SK-N-SH (cell line): ENCODE data around the gene LRP11. TPM values are rescaled to one million over a fixed set of nuclear protein-coding genes. Genes with fewer than 3 reads are reported as not detected.

Experiments
- CTCF ChIA-PET: fragments of 300-600, 350-600 bp; formaldehyde crosslinking; extraction: SDS; loops from one replicate; lab custom pipeline; 2021; lab: Yijun Ruan, JAX
- POLR2A ChIA-PET: fragments of 350-600 bp; sonication (Branson Sonifier 250); formaldehyde crosslinking; extraction: SDS; loops from one replicate; lab custom pipeline; 2020; ENCODE audit warnings: antibody characterized with exemption, inconsistent platforms; lab: Yijun Ruan, JAX
- DNase-seq: peaks from one replicate; pipeline ENCODE4 v3.0.0; 2012
- H2AFZ ChIP-seq: fragments of 200-600 bp; sonication (generic); 2 replicates; pipeline ENCODE4 v1.8.1; 2016; ENCODE audit warnings: antibody characterized with exemption, mild to moderate bottlenecking, low read depth
- H3F3A ChIP-seq: fragments of 200-600 bp; sonication (generic); replicated peaks from 2 replicates; pipeline ENCODE3; 2016; ENCODE audit warnings: antibody characterized with exemption, mild to moderate bottlenecking; ENCODE audit not compliant: insufficient read depth
- H3K27ac ChIP-seq, 2 experiments: fragments of 200-500 bp in 1 of 2; fragments of 200-600 bp in 1 of 2; sonication (Bioruptor generic) in 1 of 2; sonication (generic), shearing (Covaris generic) in 1 of 2; 2 replicates each; pipeline versions ENCODE4 v1.5.1 to v1.6.1; 2014 to 2016; ENCODE audit warnings: low read depth in 2 of 2, inconsistent platforms in 1 of 2, low read length in 1 of 2, mild to moderate bottlenecking in 1 of 2, mixed read lengths in 1 of 2
- H3K27me3 ChIP-seq: fragments of 200-600 bp; sonication (generic), shearing (Covaris generic); 2 replicates; pipeline ENCODE4 v1.6.1; 2016; ENCODE audit warnings: mixed run types; ENCODE audit not compliant: insufficient read depth
- H3K36me3 ChIP-seq, 2 experiments: fragments of 200-500 bp in 1 of 2; fragments of 200-600 bp in 1 of 2; sonication (Bioruptor generic) in 1 of 2; sonication (generic) in 1 of 2; replicated peaks in 1 of 2; 2 replicates each; pipeline versions ENCODE3 to v1.5.1; 2014 to 2016; ENCODE audit warnings: low read length in 1 of 2, mild to moderate bottlenecking in 1 of 2; ENCODE audit not compliant: insufficient read depth in 2 of 2, control insufficient read depth in 1 of 2
- H3K4me1 ChIP-seq, 2 experiments: fragments of 200-500 bp in 1 of 2; fragments of 200-600 bp in 1 of 2; sonication (Bioruptor generic) in 1 of 2; sonication (generic), shearing (Covaris generic) in 1 of 2; 2 replicates each; pipeline versions ENCODE4 v1.5.1 to v1.6.1; 2014 to 2016; ENCODE audit warnings: low read depth in 1 of 2, low read length in 1 of 2, mixed run types in 1 of 2; ENCODE audit not compliant: insufficient read depth in 2 of 2, control insufficient read depth in 1 of 2
- H3K4me2 ChIP-seq: fragments of 200-600 bp; sonication (generic), shearing (Covaris generic); 2 replicates; pipeline ENCODE4 v1.6.1; 2017; ENCODE audit warnings: mixed run types
- H3K4me3 ChIP-seq, 2 experiments: fragments of 200-500 bp in 1 of 2; fragments of 200-600 bp in 1 of 2; sonication (Bioruptor generic) in 1 of 2; sonication (generic), shearing (Covaris generic) in 1 of 2; 2 replicates each; pipeline versions ENCODE4 v1.5.1 to v1.8.1; 2014 to 2016; ENCODE audit warnings: low read depth in 2 of 2, inconsistent platforms in 1 of 2, low read length in 1 of 2, mild to moderate bottlenecking in 1 of 2, mixed read lengths in 1 of 2, moderate library complexity in 1 of 2
- H3K79me2 ChIP-seq: fragments of 200-600 bp; sonication (generic); 2 replicates; pipeline ENCODE4 v1.8.1; 2017; ENCODE audit warnings: mild to moderate bottlenecking; ENCODE audit not compliant: insufficient read depth
- H3K9ac ChIP-seq: fragments of 200-600 bp; sonication (generic); 2 replicates; pipeline ENCODE4 v1.6.1; 2017; ENCODE audit warnings: mixed run types
- H3K9me2 ChIP-seq: fragments of 200-600 bp; sonication (generic); 2 replicates; pipeline ENCODE4 v1.6.1; 2017; ENCODE audit warnings: mixed run types
- H3K9me3 ChIP-seq: fragments of 200-600 bp; sonication (generic); 2 replicates; pipeline ENCODE4 v1.6.1; 2017; ENCODE audit warnings: mixed run types, mild to moderate bottlenecking, moderate library complexity
- H4K20me1 ChIP-seq: fragments of 200-600 bp; sonication (generic); 2 replicates; pipeline ENCODE4 v1.6.1; 2017; ENCODE audit warnings: mild to moderate bottlenecking, mixed run types; ENCODE audit not compliant: insufficient read depth
- CHD2 ChIP-seq: fragments of 150-350 bp; IDR thresholded peaks from 2 replicates; pipeline ENCODE4 v1.6.1; 2018; ENCODE audit warnings: low read length; ENCODE audit not compliant: partially characterized antibody
- FOSL2 ChIP-seq: IDR thresholded peaks from 2 replicates; pipeline ENCODE4 v1.4.0; 2012; ENCODE audit warnings: low read depth, mild to moderate bottlenecking, moderate library complexity, borderline replicate concordance
- MEF2A ChIP-seq: IDR thresholded peaks from 2 replicates; pipeline ENCODE4 v1.4.0; 2012; ENCODE audit warnings: low read depth, borderline replicate concordance
- MXI1 ChIP-seq: IDR thresholded peaks from 2 replicates; pipeline ENCODE4 v1.6.1; 2012; ENCODE audit warnings: mild to moderate bottlenecking, low read depth, low read length, improper control_type of control experiment
- POLR2AphosphoS5 ChIP-seq: IDR thresholded peaks from 2 replicates; pipeline ENCODE4 v1.6.1; 2012; ENCODE audit warnings: low read depth, low read length
- SIN3A ChIP-seq: IDR thresholded peaks from 2 replicates; pipeline ENCODE4 v1.6.1; 2012; ENCODE audit warnings: low read depth, mild to moderate bottlenecking, low read length, moderate library complexity, borderline replicate concordance
- SMC3 ChIP-seq: IDR thresholded peaks from 2 replicates; pipeline ENCODE4 v1.6.1; 2012; ENCODE audit warnings: low read depth, low read length, improper control_type of control experiment
- WGBS: methylation state at CpG from one replicate; pipeline ENCODE4 v1.1.6; 2017; ENCODE audit warnings: low lambda C conversion rate; 5-methylcytosine and 5-hydroxymethylcytosine counted together
- polyA plus RNA-seq, 3 experiments: library from polyadenylated mRNA; depleted of rRNA; stranded (reverse); fragments of >200 nt; gene quantifications; 2 replicates each; pipeline ENCODE4 v1.2.3, GENCODE V29; 2012
- TF ChIP-seq, protein P1 (sequence below): IDR thresholded peaks from 2 replicates; pipeline ENCODE4 v1.6.1; 2012; ENCODE audit warnings: mild to moderate bottlenecking, low read depth, low read length, moderate library complexity
- TF ChIP-seq, protein P2 (sequence below): IDR thresholded peaks from 2 replicates; pipeline ENCODE4; 2012
- TF ChIP-seq, protein P3 (sequence below): IDR thresholded peaks from 2 replicates; pipeline ENCODE4 v1.4.0; 2012; ENCODE audit warnings: low read depth
- TF ChIP-seq, protein P4 (sequence below): fragments of 200-600 bp; sonication (generic); IDR thresholded peaks from 2 replicates; pipeline ENCODE4 v1.6.1; 2017; ENCODE audit warnings: antibody characterized with exemption, mild to moderate bottlenecking, moderate library complexity
- TF ChIP-seq, protein P5 (sequence below): IDR thresholded peaks from 2 replicates; pipeline ENCODE4 v1.4.0; 2012; ENCODE audit warnings: low read depth, borderline replicate concordance

Gene LRP11
- polyA plus RNA-seq, 1 of the 3 experiments (the other 2 are of a cell fraction): 25.0 TPM

DNA sequence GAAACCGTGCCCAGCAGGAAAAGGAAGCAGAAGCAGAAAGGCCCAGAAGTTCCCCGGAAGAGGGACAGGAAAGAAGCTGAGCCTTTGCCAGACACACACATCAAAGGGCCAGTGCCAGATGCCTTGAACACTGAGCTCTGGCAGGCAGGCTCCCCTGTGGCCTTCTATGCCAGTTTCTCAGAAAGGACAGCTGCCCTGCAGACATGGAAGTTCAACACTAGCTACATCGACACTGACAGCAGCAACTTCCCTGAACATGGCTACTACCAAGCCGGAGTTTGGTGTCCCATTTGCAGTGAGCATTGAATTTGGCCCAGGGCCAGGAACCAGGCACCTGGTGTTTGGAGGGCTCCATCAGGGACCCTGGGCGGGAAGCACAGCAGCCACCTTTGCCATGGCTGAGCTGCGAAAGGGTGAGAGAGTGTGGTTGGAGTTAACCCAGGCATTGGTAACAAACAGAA is 41.8 kb upstream of the LRP11 start:
- no peaks in the 10 kb centered on the region for H3K27me3 ChIP-seq
- peaks cover 0 to 7% of the 10 kb centered on the region in 2 experiments; a peak in 1 of 4 replicates for H3K4me1 ChIP-seq
- CTCF ChIA-PET: interaction anchor here (1.1 to 1.2 kb wide), 2 partner anchors 62 to 909 kb away, joined by 3 to 4 read pairs; no protein-coding TSS in a partner anchor
- no peak overlapping the region for H3K9ac ChIP-seq
- no peak overlapping the region for H2AFZ ChIP-seq
- H3F3A ChIP-seq: no peaks in the 10 kb centered on the region
- no peaks in the 10 kb centered on the region for H3K79me2 ChIP-seq
- no peak for TF ChIP-seq SIN3A
- TF ChIP-seq SMC3: no peak
- no peak for TF ChIP-seq POLR2AphosphoS5
- TF ChIP-seq, protein P1, sequence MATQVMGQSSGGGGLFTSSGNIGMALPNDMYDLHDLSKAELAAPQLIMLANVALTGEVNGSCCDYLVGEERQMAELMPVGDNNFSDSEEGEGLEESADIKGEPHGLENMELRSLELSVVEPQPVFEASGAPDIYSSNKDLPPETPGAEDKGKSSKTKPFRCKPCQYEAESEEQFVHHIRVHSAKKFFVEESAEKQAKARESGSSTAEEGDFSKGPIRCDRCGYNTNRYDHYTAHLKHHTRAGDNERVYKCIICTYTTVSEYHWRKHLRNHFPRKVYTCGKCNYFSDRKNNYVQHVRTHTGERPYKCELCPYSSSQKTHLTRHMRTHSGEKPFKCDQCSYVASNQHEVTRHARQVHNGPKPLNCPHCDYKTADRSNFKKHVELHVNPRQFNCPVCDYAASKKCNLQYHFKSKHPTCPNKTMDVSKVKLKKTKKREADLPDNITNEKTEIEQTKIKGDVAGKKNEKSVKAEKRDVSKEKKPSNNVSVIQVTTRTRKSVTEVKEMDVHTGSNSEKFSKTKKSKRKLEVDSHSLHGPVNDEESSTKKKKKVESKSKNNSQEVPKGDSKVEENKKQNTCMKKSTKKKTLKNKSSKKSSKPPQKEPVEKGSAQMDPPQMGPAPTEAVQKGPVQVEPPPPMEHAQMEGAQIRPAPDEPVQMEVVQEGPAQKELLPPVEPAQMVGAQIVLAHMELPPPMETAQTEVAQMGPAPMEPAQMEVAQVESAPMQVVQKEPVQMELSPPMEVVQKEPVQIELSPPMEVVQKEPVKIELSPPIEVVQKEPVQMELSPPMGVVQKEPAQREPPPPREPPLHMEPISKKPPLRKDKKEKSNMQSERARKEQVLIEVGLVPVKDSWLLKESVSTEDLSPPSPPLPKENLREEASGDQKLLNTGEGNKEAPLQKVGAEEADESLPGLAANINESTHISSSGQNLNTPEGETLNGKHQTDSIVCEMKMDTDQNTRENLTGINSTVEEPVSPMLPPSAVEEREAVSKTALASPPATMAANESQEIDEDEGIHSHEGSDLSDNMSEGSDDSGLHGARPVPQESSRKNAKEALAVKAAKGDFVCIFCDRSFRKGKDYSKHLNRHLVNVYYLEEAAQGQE: no peak
- TF ChIP-seq, protein P2, sequence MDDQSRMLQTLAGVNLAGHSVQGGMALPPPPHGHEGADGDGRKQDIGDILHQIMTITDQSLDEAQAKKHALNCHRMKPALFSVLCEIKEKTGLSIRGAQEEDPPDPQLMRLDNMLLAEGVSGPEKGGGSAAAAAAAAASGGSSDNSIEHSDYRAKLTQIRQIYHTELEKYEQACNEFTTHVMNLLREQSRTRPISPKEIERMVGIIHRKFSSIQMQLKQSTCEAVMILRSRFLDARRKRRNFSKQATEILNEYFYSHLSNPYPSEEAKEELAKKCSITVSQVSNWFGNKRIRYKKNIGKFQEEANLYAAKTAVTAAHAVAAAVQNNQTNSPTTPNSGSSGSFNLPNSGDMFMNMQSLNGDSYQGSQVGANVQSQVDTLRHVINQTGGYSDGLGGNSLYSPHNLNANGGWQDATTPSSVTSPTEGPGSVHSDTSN: no peak
- TF ChIP-seq, protein P3, sequence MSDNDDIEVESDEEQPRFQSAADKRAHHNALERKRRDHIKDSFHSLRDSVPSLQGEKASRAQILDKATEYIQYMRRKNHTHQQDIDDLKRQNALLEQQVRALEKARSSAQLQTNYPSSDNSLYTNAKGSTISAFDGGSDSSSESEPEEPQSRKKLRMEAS: no peak
- no peak for TF ChIP-seq CHD2
- TF ChIP-seq, protein P4, sequence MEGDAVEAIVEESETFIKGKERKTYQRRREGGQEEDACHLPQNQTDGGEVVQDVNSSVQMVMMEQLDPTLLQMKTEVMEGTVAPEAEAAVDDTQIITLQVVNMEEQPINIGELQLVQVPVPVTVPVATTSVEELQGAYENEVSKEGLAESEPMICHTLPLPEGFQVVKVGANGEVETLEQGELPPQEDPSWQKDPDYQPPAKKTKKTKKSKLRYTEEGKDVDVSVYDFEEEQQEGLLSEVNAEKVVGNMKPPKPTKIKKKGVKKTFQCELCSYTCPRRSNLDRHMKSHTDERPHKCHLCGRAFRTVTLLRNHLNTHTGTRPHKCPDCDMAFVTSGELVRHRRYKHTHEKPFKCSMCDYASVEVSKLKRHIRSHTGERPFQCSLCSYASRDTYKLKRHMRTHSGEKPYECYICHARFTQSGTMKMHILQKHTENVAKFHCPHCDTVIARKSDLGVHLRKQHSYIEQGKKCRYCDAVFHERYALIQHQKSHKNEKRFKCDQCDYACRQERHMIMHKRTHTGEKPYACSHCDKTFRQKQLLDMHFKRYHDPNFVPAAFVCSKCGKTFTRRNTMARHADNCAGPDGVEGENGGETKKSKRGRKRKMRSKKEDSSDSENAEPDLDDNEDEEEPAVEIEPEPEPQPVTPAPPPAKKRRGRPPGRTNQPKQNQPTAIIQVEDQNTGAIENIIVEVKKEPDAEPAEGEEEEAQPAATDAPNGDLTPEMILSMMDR: no peak
- TF ChIP-seq MXI1: no peak
- TF ChIP-seq, protein P5, sequence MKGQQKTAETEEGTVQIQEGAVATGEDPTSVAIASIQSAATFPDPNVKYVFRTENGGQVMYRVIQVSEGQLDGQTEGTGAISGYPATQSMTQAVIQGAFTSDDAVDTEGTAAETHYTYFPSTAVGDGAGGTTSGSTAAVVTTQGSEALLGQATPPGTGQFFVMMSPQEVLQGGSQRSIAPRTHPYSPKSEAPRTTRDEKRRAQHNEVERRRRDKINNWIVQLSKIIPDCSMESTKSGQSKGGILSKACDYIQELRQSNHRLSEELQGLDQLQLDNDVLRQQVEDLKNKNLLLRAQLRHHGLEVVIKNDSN: no peak
- TF ChIP-seq FOSL2: no peak
- TF ChIP-seq MEF2A: no peak
- no peaks in the 10 kb centered on the region for H4K20me1 ChIP-seq
- H3K4me2 ChIP-seq: no peak overlapping the region
- 55% methylated on average over 4 of the region's 6 CpGs for WGBS
- no peak overlapping the region for H3K27ac ChIP-seq
- no peaks in the 10 kb centered on the region for H3K9me2 ChIP-seq
- no peak overlapping the region for H3K4me3 ChIP-seq
- no peak for DNase-seq
- H3K9me3 ChIP-seq: no peaks in the 10 kb centered on the region
- H3K36me3 ChIP-seq: no peaks in the 10 kb centered on the region
- POLR2A ChIA-PET: interaction anchor here (0.7 to 0.9 kb wide), 2 partner anchors 17 to 65 kb away, joined by 3 read pairs; no protein-coding TSS in a partner anchor
